Cortex of kidney (tissue), 1 donor: ENCODE measurements around the gene TRNP1.

Experiments
- DNase-seq: peaks from one replicate; lab custom pipeline; 2025; lab: John Stamatoyannopoulos, UW

Gene TRNP1

GRCh38 chr1:27001570-27002360 lies 8.3 kb downstream of the TRNP1 start:
- no peak for DNase-seq

DNA sequence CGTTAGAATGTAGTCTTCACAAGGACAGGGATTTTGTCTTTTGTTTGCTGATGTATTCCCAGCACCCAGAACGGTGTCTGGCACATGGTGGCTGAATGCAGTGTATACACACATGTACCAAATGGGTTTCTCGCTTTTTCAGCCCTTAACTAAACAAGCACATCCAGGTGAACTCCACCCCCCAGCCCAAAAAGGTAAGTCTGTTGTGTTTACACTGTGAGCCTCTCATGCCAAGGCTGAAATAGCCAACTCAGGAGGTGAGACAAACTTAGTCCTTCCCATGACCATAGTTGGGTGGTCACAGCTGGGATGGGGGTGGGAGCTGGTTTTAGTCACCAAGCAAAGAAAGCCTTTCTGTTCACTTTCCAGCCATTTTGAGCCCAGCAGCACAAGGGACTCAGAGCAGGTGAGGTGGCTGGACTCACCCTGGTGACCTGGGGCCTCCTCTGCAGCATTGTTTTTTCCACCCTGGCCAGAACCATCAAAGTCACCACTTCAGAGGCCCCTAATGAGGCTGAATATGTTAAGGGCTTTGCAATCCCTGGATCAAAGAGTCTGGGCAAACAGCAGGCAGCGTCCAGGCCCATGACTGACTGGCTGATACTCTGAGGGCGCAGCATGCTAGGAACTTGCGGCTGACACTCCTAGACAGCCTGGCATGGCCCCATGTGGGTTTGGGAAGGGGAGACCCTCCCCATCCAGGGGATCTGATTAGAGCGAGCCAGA lies 10.4 kb downstream of the TRNP1 start:
- no peak for DNase-seq

GRCh38 chr1:27004471-27005165 lies 11.1 kb downstream of the TRNP1 start:
- DNase-seq = no peak

DNA sequence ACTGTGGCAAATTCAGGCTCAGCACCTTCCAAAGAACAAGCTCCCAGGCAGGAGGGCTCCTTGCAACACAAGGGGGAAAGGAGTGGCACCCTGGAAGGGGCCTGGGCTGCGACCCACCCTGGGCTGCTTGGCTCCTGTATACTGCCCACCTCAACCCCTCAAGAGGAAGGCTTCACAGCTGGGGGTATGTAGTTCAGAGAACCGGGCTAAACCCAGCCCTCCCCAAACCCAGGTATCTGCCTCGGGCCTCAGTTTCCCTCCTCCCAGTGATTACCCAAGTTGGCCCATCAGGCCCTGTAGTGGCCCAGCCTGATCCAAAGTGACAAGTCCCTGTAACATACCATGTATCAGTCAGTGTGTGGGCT lies 11.7 kb downstream of the TRNP1 start:
- no peak for DNase-seq

GRCh38 chr1:27005648-27006496 lies 12.4 kb downstream of the TRNP1 start:
- DNase-seq = no peak

DNA sequence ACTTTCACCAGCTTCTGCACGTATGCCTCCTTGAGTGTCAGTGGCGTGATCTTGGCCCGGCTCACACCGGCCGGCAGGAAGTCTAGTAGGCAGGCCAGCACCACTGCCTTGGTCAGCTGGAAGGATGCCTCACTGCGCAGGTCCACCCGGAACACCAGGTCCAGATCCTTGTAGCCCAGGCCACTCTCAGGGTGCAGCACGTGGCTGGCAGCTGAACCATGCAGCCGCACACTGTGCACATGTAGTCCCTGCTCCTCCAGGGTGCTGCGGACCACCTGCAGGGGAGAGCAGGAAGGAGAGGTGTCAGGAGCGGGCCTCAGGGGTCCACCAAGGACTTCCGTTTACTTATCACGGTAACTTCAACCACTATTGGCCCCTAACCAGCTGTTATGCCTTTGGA lies 13.2 kb downstream of the TRNP1 start:
- no peak for DNase-seq

GRCh38 chr1:27007909-27008582 lies 14.6 kb downstream of the TRNP1 start:
- no peak for DNase-seq

DNA sequence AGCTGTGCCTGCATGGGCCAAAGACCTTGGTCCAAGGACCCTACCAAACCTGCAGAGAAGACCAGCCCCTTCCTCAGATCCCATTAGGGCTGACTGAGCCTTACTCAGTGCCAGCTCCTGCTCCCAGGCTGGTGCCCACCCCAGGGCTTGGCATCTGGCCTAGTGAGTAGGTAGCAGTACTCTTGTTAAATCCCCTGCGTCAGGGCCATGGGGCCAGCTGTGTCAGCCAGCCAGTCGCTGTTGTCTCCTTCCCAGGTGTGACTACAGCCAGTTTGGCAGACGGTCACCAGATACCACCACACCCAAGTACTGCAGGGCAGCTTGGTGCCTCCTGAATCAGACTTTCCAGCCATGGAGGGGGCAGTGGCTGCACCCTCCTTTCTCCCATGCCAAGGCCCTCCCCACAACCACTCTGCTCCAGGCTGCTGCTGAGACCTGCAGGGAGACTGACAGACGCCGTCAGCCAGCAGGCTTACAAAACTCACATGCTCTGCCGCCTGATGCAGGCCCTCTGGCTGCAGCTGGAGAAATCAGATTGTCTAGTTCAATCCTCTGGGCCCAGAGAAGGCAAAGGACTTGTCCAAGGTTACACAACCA lies 16.2 kb downstream of the TRNP1 start:
- no peak for DNase-seq

DNA sequence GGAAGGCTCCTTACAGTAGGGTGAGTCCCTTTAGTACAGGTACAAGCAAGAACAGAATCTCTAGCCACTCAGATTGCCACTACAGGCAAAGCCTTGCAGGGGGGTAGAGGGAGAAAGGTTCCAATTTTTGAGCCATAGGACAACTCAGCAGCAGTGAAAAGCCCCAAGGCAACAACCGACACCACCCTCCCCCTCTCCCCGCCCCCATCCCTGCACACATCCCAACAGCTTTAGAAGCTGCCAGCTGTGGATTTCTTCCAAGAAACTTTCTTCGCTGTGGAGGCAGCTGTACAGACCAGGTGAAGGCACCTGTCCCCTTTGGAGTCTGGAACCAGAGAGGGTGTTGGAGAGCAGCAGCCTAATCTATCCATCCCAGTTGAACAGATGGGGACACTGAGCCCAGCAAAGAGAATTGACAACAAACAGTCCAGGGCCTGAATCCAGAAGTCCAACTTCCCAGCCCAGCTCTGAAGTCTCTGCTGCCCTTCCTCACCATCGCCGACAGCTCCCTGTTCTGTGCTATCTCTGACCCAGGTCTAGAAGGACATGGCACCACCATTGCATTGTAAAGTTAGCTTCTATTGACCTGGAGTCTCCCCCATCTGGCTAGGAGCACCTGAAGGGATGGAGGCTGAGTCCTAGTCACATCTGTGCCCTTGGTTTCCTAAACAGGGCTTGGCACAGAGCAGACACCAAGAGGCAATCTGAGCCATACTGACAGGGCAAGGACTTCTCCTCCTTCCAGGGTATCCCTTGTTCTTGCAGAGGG lies 16.9 kb downstream of the TRNP1 start:
- DNase-seq = no peak

GRCh38 chr1:27011058-27011764 lies 17.7 kb downstream of the TRNP1 start:
- no peak for DNase-seq

DNA sequence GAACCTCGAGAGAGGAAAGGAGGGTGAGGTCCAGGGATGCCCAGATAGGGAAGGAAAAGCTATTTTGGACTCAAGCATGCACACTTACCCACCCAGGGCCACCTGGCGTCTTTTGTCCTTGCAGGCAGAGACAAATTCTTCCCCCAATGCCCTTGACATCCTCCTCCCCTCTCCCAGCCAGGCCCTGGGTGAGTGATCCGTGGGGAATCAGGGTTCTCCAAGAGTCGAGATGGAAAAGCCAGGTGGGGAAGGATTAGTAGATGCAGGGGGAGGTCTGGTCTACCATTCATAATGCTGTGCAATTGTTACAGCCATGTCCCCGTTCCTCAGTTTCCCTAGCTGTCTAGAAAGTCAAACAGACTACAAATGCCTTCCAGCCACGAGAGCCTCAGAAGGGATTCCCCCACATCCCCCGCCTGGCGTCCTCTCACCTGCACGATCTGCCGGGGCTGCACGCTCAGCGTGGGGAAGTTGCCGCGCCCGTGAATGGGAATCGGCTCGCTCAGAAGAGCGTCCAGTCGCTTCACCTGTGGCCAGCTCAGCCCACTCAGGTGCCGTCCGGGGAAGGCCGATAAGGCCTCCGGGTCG lies 18.6 kb downstream of the TRNP1 start:
- no peak for DNase-seq

- DNase-seq = no peak
Observed at GRCh38 chr1:27015260-27015659, 21.8 kb downstream of the TRNP1 start.

- DNase-seq = no peak
Observed at GRCh38 chr1:27016376-27016775, 22.9 kb downstream of the TRNP1 start.

DNA sequence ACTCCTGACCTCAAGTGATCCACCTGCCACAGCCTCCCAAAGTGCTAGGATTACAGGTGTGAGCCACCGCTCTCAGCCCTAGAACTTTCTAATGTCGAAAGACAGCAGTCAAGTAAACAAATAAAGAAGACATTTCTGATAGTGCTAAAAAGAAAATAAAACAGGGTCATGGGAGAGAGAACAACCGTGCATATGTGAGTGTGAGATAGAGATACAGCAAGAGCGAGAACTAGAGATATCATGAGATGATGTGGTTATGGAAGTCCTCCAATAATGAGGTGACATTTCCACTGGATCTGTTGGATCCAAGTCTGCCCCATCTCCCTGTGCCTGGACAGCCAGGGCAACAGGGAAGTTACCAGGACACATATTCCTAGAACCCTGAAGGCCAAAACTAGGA lies 23.7 kb downstream of the TRNP1 start:
- no peak for DNase-seq

- no peak for DNase-seq
Observed at GRCh38 chr1:27018316-27018715, 24.8 kb downstream of the TRNP1 start.

- DNase-seq = no peak
Observed at GRCh38 chr1:27021354-27022031, 28.0 kb downstream of the TRNP1 start.

GRCh38 chr1:27025718-27026117 lies 32.2 kb downstream of the TRNP1 start:
- no peak for DNase-seq
